Endothelial cell (in vitro differentiated cells): ENCODE data around the gene TIRAP. TPM values are rescaled to one million over a fixed set of nuclear protein-coding genes. Genes with fewer than 3 reads are reported as not detected.

Experiments
- DNase-seq: peaks from one replicate; pipeline ENCODE4 v3.0.0; 2021; ENCODE audit warnings: low spot score
- H3K27ac Mint-ChIP-seq: one replicate; pipeline ENCODE4 v1.8.0; 2021; ENCODE audit warnings: mixed read lengths, inconsistent platforms; ENCODE audit not compliant: unreplicated experiment
- H3K27me3 Mint-ChIP-seq: one replicate; pipeline ENCODE4 v1.8.0; 2021; ENCODE audit warnings: mild to moderate bottlenecking, moderate library complexity, mixed read lengths, inconsistent platforms; ENCODE audit not compliant: unreplicated experiment
- H3K36me3 Mint-ChIP-seq: one replicate; pipeline ENCODE4 v1.8.0; 2021; ENCODE audit warnings: mild to moderate bottlenecking, low read depth, mixed read lengths, inconsistent platforms; ENCODE audit not compliant: unreplicated experiment
- H3K4me1 Mint-ChIP-seq: one replicate; pipeline ENCODE4 v1.8.0; 2021; ENCODE audit warnings: mild to moderate bottlenecking, mixed read lengths, inconsistent platforms; ENCODE audit not compliant: unreplicated experiment
- H3K4me3 Mint-ChIP-seq: one replicate; pipeline ENCODE4 v1.8.0; 2021; ENCODE audit warnings: mild to moderate bottlenecking, mixed read lengths, inconsistent platforms; ENCODE audit not compliant: unreplicated experiment
- H3K9me3 Mint-ChIP-seq: one replicate; pipeline ENCODE4 v1.8.0; 2021; ENCODE audit warnings: mixed read lengths, inconsistent platforms; ENCODE audit not compliant: unreplicated experiment
- total RNA-seq: library from RNA; stranded (reverse); fragmentation: NEBNext Ultra II Directional; extraction: Animal tissue kit (Norgen Biotek cat#: 25700); gene quantifications from one replicate; pipeline ENCODE4 v1.2.1, GENCODE V29; 2021; ENCODE audit not compliant: unreplicated experiment
- TF ChIP-seq, protein P1 (sequence below): fragments of 200-600 bp; sonication (generic); IDR thresholded peaks from one replicate; pipeline ENCODE4 v1.5.0; 2021; ENCODE audit warnings: antibody characterized with exemption; ENCODE audit not compliant: unreplicated experiment

Gene TIRAP
- total RNA-seq, 1 donor from 2014 or later, result 12.4 TPM

DNA sequence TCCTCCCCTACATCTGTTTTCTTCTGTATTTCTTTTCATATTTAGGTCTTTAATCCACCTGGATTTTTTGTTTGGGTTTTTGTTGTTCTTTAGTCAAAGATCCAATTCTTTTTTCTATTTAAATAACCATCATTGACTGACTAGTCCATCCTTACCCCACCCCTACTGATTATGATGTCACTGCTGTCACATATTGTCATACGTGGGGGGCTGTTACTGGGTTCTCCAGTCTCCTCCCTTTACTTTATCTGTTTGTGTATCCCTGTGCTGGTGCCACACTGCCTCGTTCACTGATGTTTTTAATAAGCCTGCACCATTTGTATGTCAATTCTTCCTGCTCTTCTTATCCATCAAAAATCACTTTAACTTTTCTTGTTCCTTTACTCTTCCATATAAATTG lies 14.1 kb downstream of the TIRAP start:
- no peak overlapping the region for H3K4me3 Mint-ChIP-seq
- H3K36me3 Mint-ChIP-seq, result peaks cover 11% of the 10 kb centered on the region
- no peaks in the 10 kb centered on the region for H3K9me3 Mint-ChIP-seq
- no peak for DNase-seq
- no peaks in the 10 kb centered on the region for H3K4me1 Mint-ChIP-seq
- no peak overlapping the region for H3K27ac Mint-ChIP-seq
- H3K27me3 Mint-ChIP-seq, result peaks cover 4% of the 10 kb centered on the region
- TF ChIP-seq, protein P1, sequence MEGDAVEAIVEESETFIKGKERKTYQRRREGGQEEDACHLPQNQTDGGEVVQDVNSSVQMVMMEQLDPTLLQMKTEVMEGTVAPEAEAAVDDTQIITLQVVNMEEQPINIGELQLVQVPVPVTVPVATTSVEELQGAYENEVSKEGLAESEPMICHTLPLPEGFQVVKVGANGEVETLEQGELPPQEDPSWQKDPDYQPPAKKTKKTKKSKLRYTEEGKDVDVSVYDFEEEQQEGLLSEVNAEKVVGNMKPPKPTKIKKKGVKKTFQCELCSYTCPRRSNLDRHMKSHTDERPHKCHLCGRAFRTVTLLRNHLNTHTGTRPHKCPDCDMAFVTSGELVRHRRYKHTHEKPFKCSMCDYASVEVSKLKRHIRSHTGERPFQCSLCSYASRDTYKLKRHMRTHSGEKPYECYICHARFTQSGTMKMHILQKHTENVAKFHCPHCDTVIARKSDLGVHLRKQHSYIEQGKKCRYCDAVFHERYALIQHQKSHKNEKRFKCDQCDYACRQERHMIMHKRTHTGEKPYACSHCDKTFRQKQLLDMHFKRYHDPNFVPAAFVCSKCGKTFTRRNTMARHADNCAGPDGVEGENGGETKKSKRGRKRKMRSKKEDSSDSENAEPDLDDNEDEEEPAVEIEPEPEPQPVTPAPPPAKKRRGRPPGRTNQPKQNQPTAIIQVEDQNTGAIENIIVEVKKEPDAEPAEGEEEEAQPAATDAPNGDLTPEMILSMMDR, result no peak

DNA sequence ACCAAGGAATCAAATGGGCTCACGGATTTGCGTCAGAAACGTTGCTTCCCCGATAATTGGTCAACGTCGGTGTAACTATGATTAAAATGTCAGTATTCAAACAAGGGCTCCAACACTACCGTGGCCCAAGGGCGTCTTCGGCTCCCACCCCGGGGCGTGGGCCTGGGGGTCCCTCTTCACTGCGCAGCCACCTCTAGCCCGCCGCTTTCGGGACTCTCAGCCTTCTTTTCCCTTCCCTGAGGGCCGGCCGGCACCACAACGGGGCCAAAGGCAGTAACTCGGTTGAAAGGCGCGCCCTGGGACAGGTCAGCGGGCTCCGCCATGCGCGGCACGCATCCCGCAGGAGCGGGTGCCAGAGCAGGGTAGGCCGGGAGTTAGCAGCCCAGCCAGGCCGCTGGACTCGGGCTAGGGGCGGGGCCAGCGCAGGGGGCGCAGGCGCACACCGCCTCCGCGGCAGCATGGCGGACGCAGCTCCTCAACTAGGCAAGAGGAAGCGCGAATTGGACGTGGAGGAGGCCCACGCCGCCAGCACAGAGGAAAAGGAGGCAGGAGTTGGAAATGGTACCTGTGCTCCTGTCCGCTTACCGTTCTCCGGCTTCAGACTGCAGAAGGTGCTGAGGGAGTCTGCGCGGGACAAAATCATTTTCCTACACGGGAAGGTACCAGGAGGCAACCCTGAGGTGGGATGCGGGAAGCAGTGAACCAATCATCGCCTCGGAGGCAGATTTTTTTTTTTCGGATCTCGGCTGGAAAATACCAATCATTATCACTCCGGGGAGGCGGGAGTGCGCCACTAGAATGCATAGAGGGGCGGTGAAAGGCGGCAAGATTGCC lies 20.9 kb downstream of the TIRAP start, which contains the start of gene DCPS:
Gene DCPS, plus strand, starts transcription at position 438 of the 834 bp plus-strand sequence. Its CDS starts 21 bp downstream, at position 459.
- Mint-ChIP-seq H3K9me3 (no peaks in the 10 kb centered on the region), H3K27me3 (peaks cover 2% of the 10 kb centered on the region), H3K36me3 (no peaks in the 10 kb centered on the region), H3K4me1 (peaks cover 9% of the 10 kb centered on the region), H3K27ac (peak within 1 kb of the TSS; percentile 57), H3K4me3 (peak within 1 kb of the TSS; percentile 90)
- peak; percentile 92 for DNase-seq
- TF ChIP-seq, protein P1, result no peak

DNA sequence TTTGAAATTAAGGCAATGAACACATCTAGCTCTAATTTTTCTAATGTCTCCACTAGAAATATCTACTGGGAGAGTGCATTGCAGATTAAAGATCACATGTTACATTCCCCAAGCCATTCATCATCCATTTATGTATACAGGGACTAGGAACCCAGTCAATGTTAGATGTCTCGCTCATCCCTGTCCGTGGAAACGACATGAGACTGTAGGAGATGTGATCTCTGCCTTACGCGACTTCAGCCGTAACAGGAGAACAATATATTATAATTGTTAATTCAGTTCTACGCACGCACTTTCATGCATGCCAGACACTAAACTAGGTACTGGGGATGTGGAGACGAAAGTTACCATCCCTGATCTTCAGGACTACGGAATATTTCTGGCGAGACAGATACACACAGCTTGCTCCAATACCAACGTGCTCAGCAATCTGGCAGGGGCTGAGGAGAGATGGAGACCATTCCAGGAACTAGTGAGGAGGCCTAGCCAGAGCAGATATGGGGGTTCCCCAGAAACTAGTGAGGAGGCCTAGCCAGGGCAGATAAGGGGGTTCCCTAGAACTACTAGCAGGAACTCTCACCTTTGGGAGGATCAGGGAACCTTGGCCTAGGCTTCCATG lies 21.7 kb downstream of the TIRAP start:
- Mint-ChIP-seq H3K27me3 (no peaks in the 10 kb centered on the region), H3K9me3 (no peaks in the 10 kb centered on the region), H3K27ac (peak overlapping the region; percentile 11), H3K4me3 (peak overlapping the region; percentile 90), H3K4me1 (peaks cover 9% of the 10 kb centered on the region), H3K36me3 (no peaks in the 10 kb centered on the region)
- no peak for DNase-seq
- TF ChIP-seq, protein P1, result no peak

DNA sequence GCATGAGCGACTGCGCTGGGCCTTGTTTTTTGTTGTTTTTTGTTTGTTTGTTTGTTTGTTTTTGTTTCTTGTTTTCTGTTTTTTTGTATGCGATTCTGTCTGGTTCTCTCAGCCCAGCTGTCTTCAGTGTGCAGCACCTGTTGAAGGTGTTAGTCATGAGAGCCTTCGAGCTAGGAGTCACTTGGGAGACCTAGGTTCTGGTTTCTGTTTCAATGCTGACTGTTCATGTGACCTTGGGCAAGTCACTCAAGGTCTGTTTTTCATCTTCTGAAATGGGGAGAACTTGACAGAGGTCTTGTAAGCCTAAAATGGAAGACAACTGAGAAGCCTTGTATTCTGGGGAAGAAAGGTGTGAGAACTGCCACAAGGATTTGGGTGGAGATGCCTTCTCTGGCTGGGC lies 22.8 kb downstream of the TIRAP start:
- Mint-ChIP-seq H3K27me3 (no peaks in the 10 kb centered on the region), H3K9me3 (no peaks in the 10 kb centered on the region), H3K4me1 (peaks cover 9% of the 10 kb centered on the region), H3K4me3 (no peak overlapping the region), H3K36me3 (no peaks in the 10 kb centered on the region), H3K27ac (no peak overlapping the region)
- no peak for DNase-seq
- TF ChIP-seq, protein P1, result no peak

DNA sequence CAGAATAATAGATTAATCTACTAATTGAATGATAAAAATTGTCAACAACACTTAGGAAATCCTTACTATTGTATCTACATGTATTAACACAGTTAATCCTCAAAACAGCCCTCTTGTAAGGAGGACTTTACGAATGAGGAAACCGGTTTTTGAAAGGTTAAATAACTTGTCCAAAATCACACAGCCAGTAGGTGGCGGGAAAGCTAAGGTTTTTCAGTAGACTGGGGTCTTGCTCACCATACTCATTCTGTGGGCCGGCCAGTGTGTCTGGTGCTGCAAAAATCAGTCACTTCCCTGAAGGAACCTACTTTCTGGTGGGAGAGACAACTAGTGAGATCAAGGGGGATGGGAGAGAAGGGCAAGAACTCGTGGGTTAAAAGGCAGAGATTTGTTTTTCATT lies 24.8 kb downstream of the TIRAP start:
- Mint-ChIP-seq H3K4me1 (peaks cover 9% of the 10 kb centered on the region), H3K27me3 (no peaks in the 10 kb centered on the region), H3K27ac (no peak overlapping the region), H3K36me3 (peaks cover 4% of the 10 kb centered on the region), H3K4me3 (no peak overlapping the region), H3K9me3 (no peaks in the 10 kb centered on the region)
- peak; percentile 57 for DNase-seq
- TF ChIP-seq, protein P1, result peak; percentile 48
